B cell (primary cell): ENCODE measurements around the gene ACAT1.

ENCODE experiments used
- EZH2 ChIP-seq: IDR thresholded peaks from 2 replicates; pipeline ENCODE4 v1.6.1; 2012; ENCODE audit warnings: borderline replicate concordance, low read depth, mild to moderate bottlenecking, moderate library complexity, low read length; ENCODE audit not compliant: insufficient read depth, poor library complexity, severe bottlenecking
- TF ChIP-seq, protein P1 (sequence below): fragments of 200-600 bp; IDR thresholded peaks from one replicate; pipeline ENCODE4 v1.8.0; 2022; ENCODE audit warnings: antibody characterized with exemption, mild to moderate bottlenecking

DNA sequence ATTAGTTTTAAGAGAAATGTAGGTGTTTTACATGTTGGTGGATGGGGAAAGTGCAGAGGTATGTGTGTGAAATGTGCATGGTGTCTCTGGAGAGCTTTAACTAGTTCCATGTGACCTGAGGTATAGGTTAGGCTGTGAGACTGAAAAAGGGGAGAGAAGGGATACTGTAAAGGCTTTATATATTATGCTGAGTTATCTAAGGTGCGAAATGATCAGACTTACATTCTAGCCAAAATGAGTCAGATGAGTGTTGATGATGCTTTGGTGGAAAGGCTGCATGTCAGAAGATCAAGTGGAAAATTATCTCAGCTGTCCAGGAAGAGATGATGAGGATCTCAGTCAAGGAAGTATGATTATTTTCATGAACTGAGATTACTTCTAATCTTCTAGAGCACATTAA, 15.8 kb downstream of the ACAT1 start:
- TF ChIP-seq, protein P1, sequence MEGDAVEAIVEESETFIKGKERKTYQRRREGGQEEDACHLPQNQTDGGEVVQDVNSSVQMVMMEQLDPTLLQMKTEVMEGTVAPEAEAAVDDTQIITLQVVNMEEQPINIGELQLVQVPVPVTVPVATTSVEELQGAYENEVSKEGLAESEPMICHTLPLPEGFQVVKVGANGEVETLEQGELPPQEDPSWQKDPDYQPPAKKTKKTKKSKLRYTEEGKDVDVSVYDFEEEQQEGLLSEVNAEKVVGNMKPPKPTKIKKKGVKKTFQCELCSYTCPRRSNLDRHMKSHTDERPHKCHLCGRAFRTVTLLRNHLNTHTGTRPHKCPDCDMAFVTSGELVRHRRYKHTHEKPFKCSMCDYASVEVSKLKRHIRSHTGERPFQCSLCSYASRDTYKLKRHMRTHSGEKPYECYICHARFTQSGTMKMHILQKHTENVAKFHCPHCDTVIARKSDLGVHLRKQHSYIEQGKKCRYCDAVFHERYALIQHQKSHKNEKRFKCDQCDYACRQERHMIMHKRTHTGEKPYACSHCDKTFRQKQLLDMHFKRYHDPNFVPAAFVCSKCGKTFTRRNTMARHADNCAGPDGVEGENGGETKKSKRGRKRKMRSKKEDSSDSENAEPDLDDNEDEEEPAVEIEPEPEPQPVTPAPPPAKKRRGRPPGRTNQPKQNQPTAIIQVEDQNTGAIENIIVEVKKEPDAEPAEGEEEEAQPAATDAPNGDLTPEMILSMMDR: no peak
- TF ChIP-seq EZH2: no peak
